H9 (cell line): Measurements from ENCODE around the gene EIF4E3. TPM values are rescaled to one million over a fixed set of nuclear protein-coding genes. Genes with fewer than 3 reads are reported as not detected.

Experiments used
- DNase-seq: peaks from one replicate; pipeline ENCODE4 v3.0.0-alpha.2; 2017
- H2AFZ ChIP-seq: one replicate; pipeline ENCODE4 v1.6.1; 2013; ENCODE audit warnings: mild to moderate bottlenecking, low read length, control low read depth, moderate library complexity
- H2AK5ac ChIP-seq: 2 replicates; pipeline ENCODE4 v1.6.1; 2013; ENCODE audit warnings: low read length, control low read depth, mixed read lengths; ENCODE audit not compliant: insufficient read length
- H2BK120ac ChIP-seq: one replicate; pipeline ENCODE4 v1.6.1; 2013; ENCODE audit warnings: low read depth, mild to moderate bottlenecking, low read length, control low read depth, inconsistent platforms; ENCODE audit not compliant: poor library complexity, severe bottlenecking
- H2BK12ac ChIP-seq: 2 replicates; pipeline ENCODE4 v1.6.1; 2013; ENCODE audit warnings: low read length, control low read depth, mixed read lengths, low read depth; ENCODE audit not compliant: insufficient read length
- H2BK15ac ChIP-seq: 2 replicates; pipeline ENCODE4 v1.6.1; 2013; ENCODE audit warnings: low read depth, low read length, control low read depth
- H2BK20ac ChIP-seq: one replicate; pipeline ENCODE4 v1.6.1; 2013; ENCODE audit warnings: low read depth, mild to moderate bottlenecking, low read length, control low read depth, inconsistent platforms; ENCODE audit not compliant: poor library complexity, severe bottlenecking
- H2BK5ac ChIP-seq: 2 replicates; pipeline ENCODE4 v1.6.1; 2013; ENCODE audit warnings: low read length, control low read depth, mixed read lengths; ENCODE audit not compliant: insufficient read length
- H3K14ac ChIP-seq: 2 replicates; pipeline ENCODE4 v1.6.1; 2013; ENCODE audit warnings: low read length, control low read depth; ENCODE audit not compliant: insufficient read depth
- H3K18ac ChIP-seq: 2 replicates; pipeline ENCODE4 v1.6.1; 2013; ENCODE audit warnings: low read depth, mild to moderate bottlenecking, mixed read lengths, low read length, control low read depth; ENCODE audit not compliant: insufficient read length
- H3K23ac ChIP-seq: 2 replicates; pipeline ENCODE4 v1.6.1; 2013; ENCODE audit warnings: low read length, control low read depth, mixed read lengths, low read depth; ENCODE audit not compliant: insufficient read length
- H3K23me2 ChIP-seq: 2 replicates; pipeline ENCODE4 v1.6.1; 2013; ENCODE audit warnings: low read depth, mild to moderate bottlenecking, mixed read lengths, low read length, control low read depth; ENCODE audit not compliant: insufficient read length, poor library complexity, severe bottlenecking
- H3K27ac ChIP-seq: 2 replicates; pipeline ENCODE4 v1.5.1; 2013; ENCODE audit warnings: low read length, control low read depth, mixed read lengths, low read depth; ENCODE audit not compliant: insufficient read length
- H3K27me3 ChIP-seq: 2 replicates; pipeline ENCODE4 v1.6.1; 2013; ENCODE audit warnings: low read length, control low read depth, inconsistent platforms; ENCODE audit not compliant: insufficient read depth
- H3K4ac ChIP-seq: 2 replicates; pipeline ENCODE4 v1.6.1; 2013; ENCODE audit warnings: low read depth, mild to moderate bottlenecking, control low read depth, inconsistent platforms, low read length, moderate library complexity
- H3K4me1 ChIP-seq: 2 replicates; pipeline ENCODE4 v1.6.1; 2013; ENCODE audit warnings: low read length, control low read depth, inconsistent platforms; ENCODE audit not compliant: insufficient read depth
- H3K4me2 ChIP-seq: 2 replicates; pipeline ENCODE4 v1.6.1; 2013; ENCODE audit warnings: low read length, control low read depth, mixed read lengths; ENCODE audit not compliant: insufficient read length, insufficient read depth
- H3K56ac ChIP-seq: 2 replicates; pipeline ENCODE4 v1.6.1; 2013; ENCODE audit warnings: low read depth, mild to moderate bottlenecking, mixed read lengths, low read length, control low read depth; ENCODE audit not compliant: insufficient read length
- H3K79me1 ChIP-seq: 2 replicates; pipeline ENCODE4 v1.6.1; 2013; ENCODE audit warnings: low read depth, mild to moderate bottlenecking, moderate library complexity, low read length, control low read depth, inconsistent platforms; ENCODE audit not compliant: insufficient read depth, poor library complexity, severe bottlenecking
- H3K79me2 ChIP-seq: 2 replicates; pipeline ENCODE4 v1.6.1; 2013; ENCODE audit warnings: low read length, control low read depth, inconsistent platforms; ENCODE audit not compliant: insufficient read depth
- H3K9ac ChIP-seq: 2 replicates; pipeline ENCODE4 v1.6.1; 2013; ENCODE audit warnings: low read length, control low read depth, mixed read lengths; ENCODE audit not compliant: insufficient read length; ENCODE audit errors: extremely low read depth
- H3K9me3 ChIP-seq: one replicate; pipeline ENCODE4 v1.6.1; 2013; ENCODE audit warnings: low read depth, low read length, inconsistent platforms; ENCODE audit not compliant: control insufficient read depth
- H3T11ph ChIP-seq: one replicate; pipeline ENCODE4 v1.6.1; 2013; ENCODE audit warnings: mild to moderate bottlenecking, low read length, control low read depth, inconsistent platforms
- H4K20me1 ChIP-seq: one replicate; pipeline ENCODE4 v1.6.1; 2013; ENCODE audit not compliant: control insufficient read depth, insufficient read length, insufficient read depth
- H4K5ac ChIP-seq: 2 replicates; pipeline ENCODE4 v1.6.1; 2013; ENCODE audit warnings: low read depth, mild to moderate bottlenecking, mixed read lengths, low read length, control low read depth; ENCODE audit not compliant: insufficient read length
- H4K8ac ChIP-seq: replicated peaks from 2 replicates; pipeline ENCODE4 v1.6.1; 2013; ENCODE audit warnings: low read length, control low read depth, mixed read lengths, low read depth; ENCODE audit not compliant: insufficient read length
- H4K91ac ChIP-seq: 2 replicates; pipeline ENCODE4 v1.6.1; 2013; ENCODE audit warnings: low read depth, mild to moderate bottlenecking, moderate library complexity, mixed read lengths, low read length, control low read depth; ENCODE audit not compliant: insufficient read length
- H3K27ac Mint-ChIP-seq, 3 experiments: 2 replicates in 2 of 3; 3 replicates in 1 of 3; pipeline ENCODE4 v1.8.0; 2020 to 2021; ENCODE audit warnings: mixed read lengths in 3 of 3, mild to moderate bottlenecking in 1 of 3, moderate library complexity in 1 of 3
- H3K27me3 Mint-ChIP-seq: 2 replicates; pipeline ENCODE4 v1.8.0; 2021; ENCODE audit warnings: low read depth, mild to moderate bottlenecking, moderate library complexity, mixed read lengths
- H3K36me3 Mint-ChIP-seq, 3 experiments: 2 replicates in 2 of 3; 3 replicates in 1 of 3; pipeline ENCODE4 v1.8.0; 2020 to 2021; ENCODE audit warnings: low read depth in 3 of 3, mixed read lengths in 3 of 3; ENCODE audit not compliant: insufficient read depth in 1 of 3
- H3K4me1 Mint-ChIP-seq, 2 experiments: 2 replicates each; pipeline ENCODE4 v1.8.0; 2020; ENCODE audit warnings: mixed read lengths in 2 of 2
- H3K4me3 Mint-ChIP-seq, 2 experiments: 2 replicates in 1 of 2; 3 replicates in 1 of 2; pipeline ENCODE4 v1.8.0; 2020 to 2021; ENCODE audit warnings: mild to moderate bottlenecking in 2 of 2, mixed read lengths in 2 of 2, moderate library complexity in 1 of 2
- H3K9me3 Mint-ChIP-seq, 2 experiments: 2 replicates in 1 of 2; 3 replicates in 1 of 2; pipeline ENCODE4 v1.8.0; 2020; ENCODE audit warnings: mild to moderate bottlenecking in 2 of 2, mixed read lengths in 2 of 2, moderate library complexity in 1 of 2
- CTCF ChIP-seq: fragments of 200-600 bp; sonication (generic); conservative IDR thresholded peaks from 3 replicates; pipeline ENCODE4 v1.8.0; 2021; ENCODE audit warnings: antibody characterized with exemption, mild to moderate bottlenecking
- WGBS: extraction: QIAGEN DNeasy Blood & Tissue Kit; methylation state at CpG from one replicate; pipeline ENCODE4 v1.1.7; 2013; ENCODE audit warnings: missing lambda C conversion rate, low lambda C conversion rate, mixed read lengths; ENCODE audit not compliant: insufficient read length; ENCODE audit errors: extremely low coverage; 5-methylcytosine and 5-hydroxymethylcytosine counted together
- total RNA-seq: library from RNA; stranded (reverse); gene quantifications from 2 replicates; pipeline ENCODE4 v1.2.1, GENCODE V29; 2021

EIF4E3 gene
- total RNA-seq, 1 experiment from 2014 or later = 12.9 TPM

GRCh38 chr3:71662568-71662967 lies 62.6 kb downstream of the EIF4E3 start:
- H3K18ac ChIP-seq = no peak overlapping the region
- Mint-ChIP-seq H3K4me1 (peaks cover 3 to 12% of the 10 kb centered on the region in 2 experiments), H3K27me3 (peaks cover 3% of the 10 kb centered on the region; the same call in 1 of the 2 replicates), H3K4me3 (no peak overlapping the region), H3K27ac (no peak overlapping the region), H3K36me3 (peaks cover 6 to 10% (median 8%) of the 10 kb centered on the region in 3 experiments; a peak in 5 of 7 replicates), H3K9me3 (peaks cover 9 to 11% of the 10 kb centered on the region in 2 experiments; a peak in 4 of 5 replicates)
- no peak overlapping the region for H4K5ac ChIP-seq
- no peaks in the 10 kb centered on the region for H3K27me3 ChIP-seq
- no peak for DNase-seq
- no peak overlapping the region for H2BK15ac ChIP-seq
- H3K9me3 ChIP-seq = no peaks in the 10 kb centered on the region
- H2BK120ac ChIP-seq = no peak overlapping the region
- no peak overlapping the region for H3K4ac ChIP-seq
- no peak overlapping the region for H3K56ac ChIP-seq
- H3K23me2 ChIP-seq = no peaks in the 10 kb centered on the region
- H3K4me1 ChIP-seq = no peaks in the 10 kb centered on the region
- no CpG with 5 or more reads among the region's 3 CpGs for WGBS
- H3K23ac ChIP-seq = no peak overlapping the region
- no peaks in the 10 kb centered on the region for H4K20me1 ChIP-seq
- H4K8ac ChIP-seq = no peak overlapping the region
- H3K4me2 ChIP-seq = no peak overlapping the region
- TF ChIP-seq CTCF = no peak
- no peak overlapping the region for H3K14ac ChIP-seq
- H2BK5ac ChIP-seq = no peak overlapping the region
- H2AFZ ChIP-seq = no peak overlapping the region
- H3K79me2 ChIP-seq = no peaks in the 10 kb centered on the region
- no peak overlapping the region for H2BK20ac ChIP-seq
- no peak overlapping the region for H3T11ph ChIP-seq
- H3K27ac ChIP-seq = no peak overlapping the region
- no peak overlapping the region for H4K91ac ChIP-seq
- H2BK12ac ChIP-seq = no peak overlapping the region
- H3K9ac ChIP-seq = no peak overlapping the region
- no peak overlapping the region for H2AK5ac ChIP-seq
- no peaks in the 10 kb centered on the region for H3K79me1 ChIP-seq
